ENCODE measurements around the gene CTRB2. TPM values are rescaled to one million over a fixed set of nuclear protein-coding genes. Genes with fewer than 3 reads are reported as not detected.

The CTRB2 gene
- total RNA-seq, 1 experiment from 2014 or later = not detected

GRCh38 chr16:75175074-75175473 lies 31.9 kb downstream of the CTRB2 start:
- DNase-seq (ENCODE audit: low spot score) = no peak

GRCh38 chr16:75172578-75172977 lies 34.4 kb downstream of the CTRB2 start:
- no peak for DNase-seq (ENCODE audit: low spot score)

- no peak for DNase-seq (ENCODE audit: low spot score)
Observed at GRCh38 chr16:75169899-75170405, 37.0 kb downstream of the CTRB2 start.

GRCh38 chr16:75160386-75160785 lies 46.6 kb downstream of the CTRB2 start:
- DNase-seq (ENCODE audit: low spot score) = no peak

Other genes starting within 250 kb of the CTRB2 start
- gene WDR59, start 222.0 kb downstream of the CTRB2 start, total RNA-seq (2014; rRNA removed; shearing (Covaris generic)) = 15.1 and 15.7 TPM in 2 replicates
- gene ZNRF1, start 208.1 kb downstream of the CTRB2 start, total RNA-seq (2014; rRNA removed; shearing (Covaris generic)) = 15.5 and 17.2 TPM in 2 replicates
- gene LDHD, start 90.4 kb downstream of the CTRB2 start, total RNA-seq (2014; rRNA removed; shearing (Covaris generic)) = 0.08 and 1.4 TPM in 2 replicates
- 2.2 and 2.8 TPM in 2 replicates for gene ZFP1, start 58.6 kb downstream of the CTRB2 start, total RNA-seq (2014; rRNA removed; shearing (Covaris generic))
- gene CTRB1, start 11.8 kb upstream of the CTRB2 start, total RNA-seq (2014; rRNA removed; shearing (Covaris generic)) = not detected in 2 replicates
- 230 and 270 TPM in 2 replicates for gene BCAR1, start 44.5 kb upstream of the CTRB2 start, total RNA-seq (2014; rRNA removed; shearing (Covaris generic))
- gene CFDP1, start 226.3 kb upstream of the CTRB2 start, total RNA-seq (2014; rRNA removed; shearing (Covaris generic)) = 15.4 and 17.6 TPM in 2 replicates

Measured in HT-29 (cell line).